K562 (cell line): ENCODE measurements around the gene ABLIM2. TPM values are rescaled to one million over a fixed set of nuclear protein-coding genes. Genes with fewer than 3 reads are reported as not detected.

Experiments
- ATAC-seq: fragments of 200-7000 bp; cut with Tn5 transposase; 3 replicates; pipeline ENCODE4 v1.9.1; 2020; ENCODE audit warnings: moderate library complexity
- BruUV-seq: library from RNA; stranded (reverse); fragments of 400-500 nt; replicated peaks from 2 replicates; lab custom pipeline; 2021; lab: Mats Ljungman, UMichigan
- CTCF ChIA-PET: fragments of 300-600 bp; formaldehyde crosslinking; extraction: SDS; loops from one replicate; lab custom pipeline; 2021; ENCODE audit warnings: low intra/inter-chr PET ratio; lab: Yijun Ruan, JAX
- POLR2A ChIA-PET: fragments of 300-600, 350-650 bp; sonication (Branson Sonifier 250); formaldehyde crosslinking; extraction: SDS; loops from one replicate; lab custom pipeline; 2021; ENCODE audit warnings: antibody characterized with exemption, inconsistent platforms; lab: Yijun Ruan, JAX
- DNase-seq, 4 experiments: peaks; one replicate each; pipeline versions ENCODE4 v3.0.0 to v3.0.0-alpha.2; 2011 to 2018; ENCODE audit warnings: low spot score in 3 of 4, mixed read lengths in 3 of 4; ENCODE audit errors: extremely low read depth in 1 of 4
- FAIRE-seq: peaks from 2 replicates; lab custom pipeline; 2011; peaks lifted over from hg19 to GRCh38; lab: Jason Lieb, UNC
- H2AFZ ChIP-seq: 2 replicates; pipeline ENCODE4 v1.6.0; 2011; ENCODE audit warnings: low read depth, low read length, control low read depth, inconsistent platforms
- H3K27ac ChIP-seq: fragments of 200-600 bp; 3 replicates; pipeline ENCODE4 v1.8.0; 2011; ENCODE audit warnings: low read depth, mild to moderate bottlenecking, control low read depth, inconsistent platforms, low read length, moderate library complexity, mixed read lengths; ENCODE audit errors: extremely low read depth
- H3K27me3 ChIP-seq, 2 experiments: fragments of 300-600 bp in 1 of 2; 2 replicates in 1 of 2; 3 replicates in 1 of 2; pipeline versions ENCODE4 v1.6.0 to v1.8.0; 2011; ENCODE audit warnings: inconsistent platforms in 2 of 2, low read length in 2 of 2, mild to moderate bottlenecking in 1 of 2, mixed read lengths in 1 of 2, moderate library complexity in 1 of 2; ENCODE audit not compliant: control insufficient read depth in 2 of 2, insufficient read depth in 2 of 2
- H3K36me3 ChIP-seq: fragments of 300-600 bp; 3 replicates; pipeline ENCODE4 v1.8.0; 2011; ENCODE audit warnings: mild to moderate bottlenecking, low read length, inconsistent platforms; ENCODE audit not compliant: control insufficient read depth, insufficient read depth
- H3K4me1 ChIP-seq, 2 experiments: fragments of 200-600 bp in 1 of 2; replicated peaks in 1 of 2; 2 replicates in 1 of 2; 3 replicates in 1 of 2; pipeline versions ENCODE4 v1.5.1 to v1.8.0; 2011; ENCODE audit warnings: inconsistent platforms in 2 of 2, low read length in 2 of 2, mild to moderate bottlenecking in 1 of 2, mixed read lengths in 1 of 2, moderate library complexity in 1 of 2; ENCODE audit not compliant: control insufficient read depth in 2 of 2, insufficient read depth in 2 of 2
- H3K4me2 ChIP-seq: 2 replicates; pipeline ENCODE4 v1.6.1; 2011; ENCODE audit warnings: low read length, control low read depth, inconsistent platforms, mixed read lengths; ENCODE audit not compliant: insufficient read depth
- H3K4me3 ChIP-seq: fragments of 200-600 bp; sonication (generic), shearing (Covaris generic); 2 replicates; pipeline ENCODE4 v1.5.1; 2016; ENCODE audit warnings: control low read depth, inconsistent platforms
- H3K79me2 ChIP-seq: fragments of 200-600 bp; 3 replicates; pipeline ENCODE4 v1.8.0; 2011; ENCODE audit warnings: low read length, inconsistent platforms; ENCODE audit not compliant: control insufficient read depth, insufficient read depth
- H3K9ac ChIP-seq, 2 experiments: 2 replicates each; pipeline versions ENCODE4 v1.6.0 to v1.6.1; 2011; ENCODE audit warnings: low read depth in 2 of 2, low read length in 2 of 2, control low read depth in 1 of 2, inconsistent platforms in 1 of 2, mild to moderate bottlenecking in 1 of 2, mixed read lengths in 1 of 2; ENCODE audit not compliant: insufficient read depth in 1 of 2
- H3K9me1 ChIP-seq: one replicate; pipeline ENCODE4 v1.6.0; 2011; ENCODE audit warnings: inconsistent platforms, mild to moderate bottlenecking, low read length, moderate library complexity; ENCODE audit not compliant: control insufficient read depth, insufficient read depth
- H3K9me3 ChIP-seq: replicated peaks from 2 replicates; pipeline ENCODE4 v1.5.1; 2011; ENCODE audit warnings: low read depth, low read length, inconsistent platforms; ENCODE audit not compliant: control insufficient read depth, insufficient read depth
- H4K20me1 ChIP-seq: replicated peaks from 2 replicates; pipeline ENCODE4 v1.6.1; 2011; ENCODE audit warnings: low read length, inconsistent platforms, mixed read lengths; ENCODE audit not compliant: control insufficient read depth, insufficient read depth
- CBFA2T2 ChIP-seq: fragments of 450-650 bp; conservative IDR thresholded peaks from 2 replicates; pipeline ENCODE4 v1.6.1; 2017; ENCODE audit warnings: mild to moderate bottlenecking
- FIP1L1 ChIP-seq: fragments of 200-400 bp; formaldehyde crosslinking; IDR thresholded peaks from 2 replicates; pipeline ENCODE4 v1.6.1; 2018; ENCODE audit warnings: mild to moderate bottlenecking, low read depth, low read length; ENCODE audit not compliant: poor library complexity, severe bottlenecking
- KDM1A ChIP-seq, 2 experiments: fragments of 450-650 bp; IDR thresholded peaks; 2 replicates each; pipeline ENCODE4 v1.6.1; 2016; ENCODE audit warnings: mild to moderate bottlenecking in 2 of 2
- MTA1 ChIP-seq: fragments of 450-650 bp; IDR thresholded peaks from 2 replicates; pipeline ENCODE4 v1.6.1; 2017; ENCODE audit warnings: borderline replicate concordance
- SP1 ChIP-seq: sonication (generic); formaldehyde crosslinking; IDR thresholded peaks from 2 replicates; pipeline ENCODE4 v1.8.1; 2022; ENCODE audit warnings: mild to moderate bottlenecking, missing genetic modification reagents
- ZNF124 ChIP-seq: sonication (generic); formaldehyde crosslinking; IDR thresholded peaks from 2 replicates; pipeline ENCODE4 v1.8.1; 2022; ENCODE audit warnings: missing genetic modification reagents
- ZNF444 ChIP-seq: fragments of 250-450 bp; sonication (Bioruptor Pico); IDR thresholded peaks from 2 replicates; pipeline ENCODE4 v1.4.0; 2020; ENCODE audit warnings: mild to moderate bottlenecking, moderate library complexity
- ZNF77 ChIP-seq: fragments of 250-450 bp; sonication (Bioruptor Pico); IDR thresholded peaks from 2 replicates; pipeline ENCODE4 v1.5.0; 2020
- WGBS: fragments of 100-300 bp; shearing (Covaris generic); methylation state at CpG from one replicate; pipeline ENCODE4 v1.1.6; 2016; ENCODE audit warnings: low coverage, mixed read lengths; ENCODE audit not compliant: insufficient coverage; ENCODE audit errors: missing lambda C conversion rate; 5-methylcytosine and 5-hydroxymethylcytosine counted together
- in situ Hi-C: fragments of 300-500 bp; cut with MboI; formaldehyde crosslinking; loops from 4 replicates; pipeline ENCODE4 v1.15.0; 2018; ENCODE audit warnings: inconsistent platforms, mixed read lengths
- intact Hi-C: fragments of 100-400 bp; cut with micrococcal nuclease; formaldehyde crosslinking; loops from 2 replicates; pipeline ENCODE4 v1.14.2; 2022
- polyA plus RNA-seq, 8 experiments: library from polyadenylated mRNA; depleted of rRNA in 4 of 8; stranded (reverse) in 5 of 8; unstranded in 3 of 8; fragments of >200 nt; fragmentation: Nextera tagmentation in 2 of 8; fragmentation: Illumina TruSeq in 1 of 8; extraction: Ambion mirVana in 2 of 8; extraction: Trizol in 1 of 8; gene quantifications; 2 replicates each; pipeline versions ENCODE4 v1.2.1 to v1.2.3, GENCODE V29; 2011 to 2014; ENCODE audit warnings: inconsistent platforms in 1 of 8, missing spikeins in 1 of 8
- total RNA-seq, 7 experiments: library from RNA; depleted of rRNA in 6 of 7; stranded (reverse); fragments of >200 nt in 6 of 7; fragmentation: Illumina TruSeq in 2 of 7; extraction: Trizol in 2 of 7; gene quantifications; 2 replicates each; pipeline versions ENCODE4 v1.2.1 to v1.2.3, GENCODE V29; 2011 to 2021; ENCODE audit warnings: low replicate concordance in 1 of 7
- TF ChIP-seq, protein P1 (sequence below): IDR thresholded peaks from 3 replicates; pipeline ENCODE4 v1.6.1; 2011; ENCODE audit warnings: borderline replicate concordance, mild to moderate bottlenecking; ENCODE audit not compliant: insufficient read length, insufficient read depth

The ABLIM2 gene
- total and polyA plus RNA-seq, 9 of the 15 experiments (the other 6 are each of a cell fraction or from before 2014, with no cell fraction given): not detected

DNA sequence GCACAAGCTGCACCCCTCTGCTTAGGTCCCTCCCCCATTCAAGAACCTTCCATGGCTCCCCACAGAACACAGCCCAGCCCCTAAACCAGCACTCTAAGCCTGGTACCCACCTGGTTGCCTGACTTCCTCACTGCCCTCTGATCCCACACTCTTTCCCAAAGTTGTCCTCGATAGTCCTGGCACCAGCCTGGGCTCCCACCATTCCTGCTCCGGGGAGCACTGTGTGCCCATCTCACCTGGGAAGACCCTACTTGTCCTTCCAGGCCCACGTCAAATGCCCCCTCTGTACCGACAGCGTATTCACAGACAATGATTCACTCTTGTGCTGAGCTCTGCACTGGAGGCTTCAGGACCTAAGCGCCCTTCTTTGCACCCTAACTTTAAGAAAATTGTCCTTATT, 40.1 kb downstream of the ABLIM2 start (continued):
- TF ChIP-seq KDM1A (IDR thresholded peaks at IDR 0.05) (no peak), ZNF124 (CRISPR knock-in tag) (no peak), MTA1 (no peak), ZNF77 (CRISPR knock-in tag) (no peak)
- TF ChIP-seq, protein P1, sequence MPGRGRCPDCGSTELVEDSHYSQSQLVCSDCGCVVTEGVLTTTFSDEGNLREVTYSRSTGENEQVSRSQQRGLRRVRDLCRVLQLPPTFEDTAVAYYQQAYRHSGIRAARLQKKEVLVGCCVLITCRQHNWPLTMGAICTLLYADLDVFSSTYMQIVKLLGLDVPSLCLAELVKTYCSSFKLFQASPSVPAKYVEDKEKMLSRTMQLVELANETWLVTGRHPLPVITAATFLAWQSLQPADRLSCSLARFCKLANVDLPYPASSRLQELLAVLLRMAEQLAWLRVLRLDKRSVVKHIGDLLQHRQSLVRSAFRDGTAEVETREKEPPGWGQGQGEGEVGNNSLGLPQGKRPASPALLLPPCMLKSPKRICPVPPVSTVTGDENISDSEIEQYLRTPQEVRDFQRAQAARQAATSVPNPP: no peak

- DNase-seq (no peak), FAIRE-seq (no peak)
- H3K4me3 ChIP-seq: no peak overlapping the region
- no peaks in the 10 kb centered on the region for H3K9me3 ChIP-seq
- no peak overlapping the region for H3K27ac ChIP-seq
- no peak overlapping the region for H3K4me2 ChIP-seq
- peaks cover 3 to 65% of the 10 kb centered on the region in 2 experiments; a peak in 4 of 5 replicates for H3K27me3 ChIP-seq
- BruUV-seq: no TSS peak
- in situ Hi-C loops: no loop called here
- CTCF ChIA-PET: no interaction called here
- intact Hi-C loops: no loop called here
- peaks cover 0 to 6% of the 10 kb centered on the region in 2 experiments; a peak in 3 of 5 replicates for H3K4me1 ChIP-seq
- TF ChIP-seq CBFA2T2 (no peak), SP1 (no peak), ZNF444 (CRISPR knock-in tag) (no peak), FIP1L1 (no peak)
- TF ChIP-seq, all 486 proteins: peak for 0
- POLR2A ChIA-PET: interaction anchor here (0.6 kb wide), 1 partner anchor 227 kb away, joined by 3 read pairs; no protein-coding TSS in a partner anchor
- Histone ChIP-seq H2AFZ (no peak overlapping the region), H4K20me1 (no peaks in the 10 kb centered on the region; the same call in 1 of the 2 replicates), H3K79me2 (no peaks in the 10 kb centered on the region), H3K36me3 (no peaks in the 10 kb centered on the region), H3K9me1 (no peaks in the 10 kb centered on the region), H3K9ac (no peak overlapping the region)
- 28% methylated on average over 6 of the region's 6 CpGs for whole genome bisulfite sequencing
- no peak for ATAC-seq
Observed at GRCh38 chr4:8118035-8118434, 40.6 kb downstream of the ABLIM2 start.
